ENCODE measurements around the gene FETUB.

Gene FETUB

GRCh38 chr3:186593862-186594261 is 46.3 kb upstream of the FETUB start:
- Histone ChIP-seq H3K4me3 (ENCODE audit: low read depth in 1 of 2, low read length in 2 of 2) (no peak overlapping the region), H3K27me3 (ENCODE audit: insufficient read depth, low read length, poor library complexity) (peaks cover 4% of the 10 kb centered on the region), H3K4me2 (ENCODE audit: insufficient read depth, low read length) (no peak overlapping the region), H3K79me2 (ENCODE audit: insufficient read depth, low read length) (no peaks in the 10 kb centered on the region), H4K20me1 (ENCODE audit: insufficient read depth, low read length) (no peaks in the 10 kb centered on the region), H3K9me3 (ENCODE audit: insufficient read depth, low read length, severe bottlenecking) (no peaks in the 10 kb centered on the region), H3K9ac (ENCODE audit: low read depth, low read length) (no peak overlapping the region), H3K27ac (ENCODE audit: low read length) (no peak overlapping the region), H3K4me1 (ENCODE audit: insufficient read depth, low read length) (no peaks in the 10 kb centered on the region), H3K36me3 (ENCODE audit: insufficient read depth, low read length) (no peaks in the 10 kb centered on the region), H2AFZ (ENCODE audit: low read depth, low read length) (no peak overlapping the region)
- TF ChIP-seq EZH2 (IDR thresholded peaks at IDR 0.05; ENCODE audit: borderline replicate concordance, low read depth, low read length, severe bottlenecking), result no peak
- DNase-seq (no peak), ATAC-seq (ENCODE audit: insufficient read depth, low read depth) (no peak)

- DNase-seq (no peak), ATAC-seq (ENCODE audit: insufficient read depth, low read depth) (no peak)
- no peak overlapping the region for H3K4me2 ChIP-seq (ENCODE audit: insufficient read depth, low read length)
- no peaks in the 10 kb centered on the region for H3K79me2 ChIP-seq (ENCODE audit: insufficient read depth, low read length)
- no peak overlapping the region for H3K9ac ChIP-seq (ENCODE audit: low read depth, low read length)
- H4K20me1 ChIP-seq (ENCODE audit: insufficient read depth, low read length), result no peaks in the 10 kb centered on the region
- no peaks in the 10 kb centered on the region for H3K9me3 ChIP-seq (ENCODE audit: insufficient read depth, low read length, severe bottlenecking)
- H3K27me3 ChIP-seq (ENCODE audit: insufficient read depth, low read length, poor library complexity), result peaks cover 4% of the 10 kb centered on the region
- TF ChIP-seq CTCF (IDR thresholded peaks at IDR 0.05; ENCODE audit: borderline replicate concordance, extremely low read depth, low read length, poor library complexity, severe bottlenecking) (no peak), EZH2 (IDR thresholded peaks at IDR 0.05; ENCODE audit: borderline replicate concordance, low read depth, low read length, severe bottlenecking) (no peak)
- H3K27ac ChIP-seq (ENCODE audit: low read length), result no peak overlapping the region
- no peak overlapping the region for H2AFZ ChIP-seq (ENCODE audit: low read depth, low read length)
- no peaks in the 10 kb centered on the region for H3K36me3 ChIP-seq (ENCODE audit: insufficient read depth, low read length)
- H3K4me3 ChIP-seq (ENCODE audit: low read depth in 1 of 2, low read length in 2 of 2), result no peak overlapping the region
- H3K4me1 ChIP-seq (ENCODE audit: insufficient read depth, low read length), result no peaks in the 10 kb centered on the region
Observed at GRCh38 chr3:186594591-186595113, 45.5 kb upstream of the FETUB start.

GRCh38 chr3:186596568-186597287 is 43.5 kb upstream of the FETUB start:
- TF ChIP-seq EZH2 (IDR thresholded peaks at IDR 0.05; ENCODE audit: borderline replicate concordance, low read depth, low read length, severe bottlenecking), result no peak
- TF ChIP-seq CTCF (IDR thresholded peaks at IDR 0.05; ENCODE audit: borderline replicate concordance, extremely low read depth, low read length, poor library complexity, severe bottlenecking), result no peak
- Histone ChIP-seq H4K20me1 (ENCODE audit: insufficient read depth, low read length) (no peaks in the 10 kb centered on the region), H3K27ac (ENCODE audit: low read length) (no peak overlapping the region), H3K9me3 (ENCODE audit: insufficient read depth, low read length, severe bottlenecking) (no peaks in the 10 kb centered on the region), H3K4me3 (ENCODE audit: low read depth in 1 of 2, low read length in 2 of 2) (no peak overlapping the region), H3K9ac (ENCODE audit: low read depth, low read length) (no peak overlapping the region), H3K4me1 (ENCODE audit: insufficient read depth, low read length) (no peaks in the 10 kb centered on the region), H3K27me3 (ENCODE audit: insufficient read depth, low read length, poor library complexity) (peaks cover 4% of the 10 kb centered on the region), H3K79me2 (ENCODE audit: insufficient read depth, low read length) (no peaks in the 10 kb centered on the region), H3K36me3 (ENCODE audit: insufficient read depth, low read length) (no peaks in the 10 kb centered on the region), H2AFZ (ENCODE audit: low read depth, low read length) (no peak overlapping the region), H3K4me2 (ENCODE audit: insufficient read depth, low read length) (no peak overlapping the region)
- ATAC-seq (ENCODE audit: insufficient read depth, low read depth) (no peak), DNase-seq (no peak)

- Histone ChIP-seq H3K4me3 (ENCODE audit: low read depth in 1 of 2, low read length in 2 of 2) (no peak overlapping the region), H3K4me2 (ENCODE audit: insufficient read depth, low read length) (no peak overlapping the region), H3K27ac (ENCODE audit: low read length) (no peak overlapping the region), H3K9me3 (ENCODE audit: insufficient read depth, low read length, severe bottlenecking) (no peaks in the 10 kb centered on the region), H2AFZ (ENCODE audit: low read depth, low read length) (no peak overlapping the region), H3K79me2 (ENCODE audit: insufficient read depth, low read length) (no peaks in the 10 kb centered on the region), H3K4me1 (ENCODE audit: insufficient read depth, low read length) (no peaks in the 10 kb centered on the region), H3K36me3 (ENCODE audit: insufficient read depth, low read length) (no peaks in the 10 kb centered on the region), H3K27me3 (ENCODE audit: insufficient read depth, low read length, poor library complexity) (peaks cover 4% of the 10 kb centered on the region), H4K20me1 (ENCODE audit: insufficient read depth, low read length) (no peaks in the 10 kb centered on the region), H3K9ac (ENCODE audit: low read depth, low read length) (no peak overlapping the region)
- ATAC-seq (ENCODE audit: insufficient read depth, low read depth) (no peak), DNase-seq (no peak)
- TF ChIP-seq EZH2 (IDR thresholded peaks at IDR 0.05; ENCODE audit: borderline replicate concordance, low read depth, low read length, severe bottlenecking) (no peak), CTCF (IDR thresholded peaks at IDR 0.05; ENCODE audit: borderline replicate concordance, extremely low read depth, low read length, poor library complexity, severe bottlenecking) (no peak)
Observed at GRCh38 chr3:186598108-186598784, 42.0 kb upstream of the FETUB start.

Data from DND-41 (cell line).